Small intestine (tissue), 7 donors: ENCODE measurements around the gene BAIAP2. TPM values are rescaled to one million over a fixed set of nuclear protein-coding genes. Genes with fewer than 3 reads are reported as not detected.

Source experiments
- DNase-seq, 2 donors: peaks; one replicate each; pipeline versions ENCODE4 v3.0.0 to v3.0.0-alpha.2; 2013
- FAIRE-seq: peaks from 2 replicates; lab custom pipeline; 2012; peaks lifted over from hg19 to GRCh38; lab: Jason Lieb, UNC
- H3K27ac ChIP-seq, 3 donors: one replicate each; pipeline ENCODE4 v1.5.1; 2013; ENCODE audit warnings: low read length in 2 of 3, mild to moderate bottlenecking in 2 of 3, control low read depth in 1 of 3, inconsistent platforms in 1 of 3, low read depth in 1 of 3, moderate library complexity in 1 of 3
- H3K27me3 ChIP-seq, 3 donors: one replicate each; pipeline ENCODE4 v1.6.1; 2013; ENCODE audit warnings: low read length in 3 of 3, inconsistent platforms in 1 of 3; ENCODE audit not compliant: control insufficient read depth in 3 of 3, insufficient read depth in 3 of 3
- H3K36me3 ChIP-seq, 3 donors: one replicate each; pipeline ENCODE4 v1.6.1; 2013; ENCODE audit warnings: low read length in 3 of 3, inconsistent platforms in 1 of 3, low read depth in 1 of 3, mild to moderate bottlenecking in 1 of 3, moderate library complexity in 1 of 3; ENCODE audit not compliant: control insufficient read depth in 3 of 3, insufficient read depth in 2 of 3
- H3K4me1 ChIP-seq, 3 donors: one replicate each; pipeline ENCODE4 v1.6.1; 2013; ENCODE audit warnings: low read length in 2 of 3, inconsistent platforms in 1 of 3, low read depth in 1 of 3, mild to moderate bottlenecking in 1 of 3, moderate library complexity in 1 of 3; ENCODE audit not compliant: control insufficient read depth in 3 of 3, insufficient read depth in 2 of 3
- H3K4me3 ChIP-seq, 3 donors: one replicate each; pipeline ENCODE4 v1.5.1; 2013; ENCODE audit warnings: low read length in 3 of 3, control low read depth in 1 of 3, inconsistent platforms in 1 of 3, low read depth in 1 of 3, mild to moderate bottlenecking in 1 of 3, moderate library complexity in 1 of 3
- H3K9me3 ChIP-seq, 2 donors: one replicate each; pipeline ENCODE4 v1.6.1; 2013; ENCODE audit warnings: low read depth in 1 of 2, low read length in 1 of 2; ENCODE audit not compliant: control insufficient read depth in 2 of 2, insufficient read depth in 1 of 2
- WGBS, 3 donors: extraction: QIAGEN DNeasy Blood & Tissue Kit; methylation state at CpG; one replicate each; pipeline ENCODE4 v1.1.7; 2013; 5-methylcytosine and 5-hydroxymethylcytosine counted together
- polyA plus RNA-seq, 4 donors: library from polyadenylated mRNA; stranded (reverse) in 3 of 4; unstranded in 1 of 4; fragments of 200-250 nt in 3 of 4; fragments of 120-200 nt in 1 of 4; gene quantifications; one replicate each; pipeline versions ENCODE4 v1.2.1 to v1.2.3, GENCODE V29; 2013
- donor health status: healthy with polysubstance abuse.
- donor health status: control.
- donor health status: control.
- donor health status: Bipolar disorder and iron deficiency.
- donor health status: healthy.

The BAIAP2 gene
- polyA plus RNA-seq, 4 donors: 1.8 to 14.5 (median 7.5) TPM

GRCh38 chr17:80999536-81000333 is 35.2 kb upstream of the BAIAP2 start:
- WGBS, 3 donors: 87 to 93% (median 90%) methylated on average over 38 to 40 of the region's 40 CpGs
- Histone ChIP-seq H3K4me1 (peaks cover 0 to 16% (median 4%) of the 10 kb centered on the region in 3 donors), H3K27ac (no peak overlapping the region), H3K36me3 (peaks cover 13 to 65% (median 18%) of the 10 kb centered on the region in 3 donors), H3K4me3 (no peak overlapping the region), H3K9me3 (no peaks in the 10 kb centered on the region), H3K27me3 (peaks cover 3 to 11% (median 9%) of the 10 kb centered on the region in 3 donors)
- FAIRE-seq (no peak), DNase-seq (no peak)

- no peak for FAIRE-seq
- WGBS, 3 donors: 52 to 90% (median 77%) methylated on average over 8 of the region's 8 CpGs
- no peak overlapping the region for H3K27ac ChIP-seq
Measured at GRCh38 chr17:81000334-81000630, 34.7 kb upstream of the BAIAP2 start.

GRCh38 chr17:81000631-81001357 is 34.2 kb upstream of the BAIAP2 start:
- Histone ChIP-seq H3K4me1 (peaks cover 0 to 17% (median 4%) of the 10 kb centered on the region in 3 donors), H3K27ac (no peak overlapping the region), H3K9me3 (no peaks in the 10 kb centered on the region), H3K27me3 (peaks cover 3 to 20% (median 11%) of the 10 kb centered on the region in 3 donors), H3K36me3 (peaks cover 11 to 54% (median 13%) of the 10 kb centered on the region in 3 donors), H3K4me3 (no peak overlapping the region)
- peak in 1 of 2 donors; percentile 50 for DNase-seq
- 28 to 63% (median 49%) methylated on average over 18 of the region's 18 CpGs for WGBS, 3 donors
- FAIRE-seq: no peak

More at GRCh38 chr17:81000334-81000630, 34.7 kb upstream of the BAIAP2 start:
- peaks cover 0 to 17% (median 4%) of the 10 kb centered on the region in 3 donors for H3K4me1 ChIP-seq
- H3K4me3 ChIP-seq: no peak overlapping the region
- H3K27me3 ChIP-seq: peaks cover 3 to 17% (median 11%) of the 10 kb centered on the region in 3 donors
- H3K36me3 ChIP-seq: peaks cover 11 to 59% (median 14%) of the 10 kb centered on the region in 3 donors
- DNase-seq: no peak
- H3K9me3 ChIP-seq: no peaks in the 10 kb centered on the region

GRCh38 chr17:81002013-81002384 is 33.0 kb upstream of the BAIAP2 start:
- peaks cover 0 to 17% (median 4%) of the 10 kb centered on the region in 3 donors for H3K4me1 ChIP-seq
- no peaks in the 10 kb centered on the region for H3K9me3 ChIP-seq
- no peak overlapping the region for H3K4me3 ChIP-seq
- H3K27ac ChIP-seq: no peak overlapping the region
- WGBS, 3 donors: 26 to 73% (median 53%) methylated on average over 10 of the region's 10 CpGs
- H3K27me3 ChIP-seq: peaks cover 3 to 29% (median 11%) of the 10 kb centered on the region in 3 donors
- H3K36me3 ChIP-seq: peaks cover 10 to 42% (median 11%) of the 10 kb centered on the region in 3 donors
- FAIRE-seq: no peak
- DNase-seq: no peak

- DNase-seq (peak; percentile 68 to 84), FAIRE-seq (no peak)
- H3K27me3 ChIP-seq: peaks cover 3 to 31% (median 11%) of the 10 kb centered on the region in 3 donors
- peaks cover 0 to 17% (median 4%) of the 10 kb centered on the region in 3 donors for H3K4me1 ChIP-seq
- H3K27ac ChIP-seq: no peak overlapping the region
- H3K36me3 ChIP-seq: peaks cover 3 to 35% (median 6%) of the 10 kb centered on the region in 3 donors
- 27 to 42% (median 37%) methylated on average over 20 to 21 of the region's 21 CpGs for WGBS, 3 donors
- no peak overlapping the region for H3K4me3 ChIP-seq
- no peaks in the 10 kb centered on the region for H3K9me3 ChIP-seq
Measured at GRCh38 chr17:81002409-81003361, 32.3 kb upstream of the BAIAP2 start.

GRCh38 chr17:81003711-81004475 is 31.1 kb upstream of the BAIAP2 start:
- H3K4me3 ChIP-seq: peak overlapping the region in 1 of 3 donors; percentile 21
- no peaks in the 10 kb centered on the region for H3K9me3 ChIP-seq
- no peak for DNase-seq
- H3K4me1 ChIP-seq: peaks cover 0 to 17% (median 4%) of the 10 kb centered on the region in 3 donors
- FAIRE-seq: no peak
- no peak overlapping the region for H3K27ac ChIP-seq
- 3 to 7% (median 7%) methylated on average over 42 to 72 of the region's 72 CpGs for WGBS, 3 donors
- peaks cover 0 to 23% (median 3%) of the 10 kb centered on the region in 3 donors for H3K36me3 ChIP-seq
- peaks cover 3 to 31% (median 11%) of the 10 kb centered on the region in 3 donors for H3K27me3 ChIP-seq

- no peak overlapping the region for H3K4me3 ChIP-seq
- FAIRE-seq (no peak), DNase-seq (no peak)
- 72 to 76% (median 72%) methylated on average over 10 of the region's 10 CpGs for WGBS, 3 donors
- H3K27me3 ChIP-seq: peaks cover 3 to 31% (median 11%) of the 10 kb centered on the region in 3 donors
- H3K36me3 ChIP-seq: no peaks in the 10 kb centered on the region
- peaks cover 0 to 17% (median 3%) of the 10 kb centered on the region in 3 donors for H3K4me1 ChIP-seq
- H3K9me3 ChIP-seq: peaks cover 0 to 14% of the 10 kb centered on the region in 2 donors
- H3K27ac ChIP-seq: no peak overlapping the region
Measured at GRCh38 chr17:81006891-81007290, 28.1 kb upstream of the BAIAP2 start.
